ENCODE data around the gene CASR. TPM values are rescaled to one million over a fixed set of nuclear protein-coding genes. Genes with fewer than 3 reads are reported as not detected.
"Not testable (repeated sequence)": the region's sequence is repeated elsewhere in the genome, so short reads cannot be mapped to it uniquely, and the experiment has no call there.

Gene CASR, protein sequence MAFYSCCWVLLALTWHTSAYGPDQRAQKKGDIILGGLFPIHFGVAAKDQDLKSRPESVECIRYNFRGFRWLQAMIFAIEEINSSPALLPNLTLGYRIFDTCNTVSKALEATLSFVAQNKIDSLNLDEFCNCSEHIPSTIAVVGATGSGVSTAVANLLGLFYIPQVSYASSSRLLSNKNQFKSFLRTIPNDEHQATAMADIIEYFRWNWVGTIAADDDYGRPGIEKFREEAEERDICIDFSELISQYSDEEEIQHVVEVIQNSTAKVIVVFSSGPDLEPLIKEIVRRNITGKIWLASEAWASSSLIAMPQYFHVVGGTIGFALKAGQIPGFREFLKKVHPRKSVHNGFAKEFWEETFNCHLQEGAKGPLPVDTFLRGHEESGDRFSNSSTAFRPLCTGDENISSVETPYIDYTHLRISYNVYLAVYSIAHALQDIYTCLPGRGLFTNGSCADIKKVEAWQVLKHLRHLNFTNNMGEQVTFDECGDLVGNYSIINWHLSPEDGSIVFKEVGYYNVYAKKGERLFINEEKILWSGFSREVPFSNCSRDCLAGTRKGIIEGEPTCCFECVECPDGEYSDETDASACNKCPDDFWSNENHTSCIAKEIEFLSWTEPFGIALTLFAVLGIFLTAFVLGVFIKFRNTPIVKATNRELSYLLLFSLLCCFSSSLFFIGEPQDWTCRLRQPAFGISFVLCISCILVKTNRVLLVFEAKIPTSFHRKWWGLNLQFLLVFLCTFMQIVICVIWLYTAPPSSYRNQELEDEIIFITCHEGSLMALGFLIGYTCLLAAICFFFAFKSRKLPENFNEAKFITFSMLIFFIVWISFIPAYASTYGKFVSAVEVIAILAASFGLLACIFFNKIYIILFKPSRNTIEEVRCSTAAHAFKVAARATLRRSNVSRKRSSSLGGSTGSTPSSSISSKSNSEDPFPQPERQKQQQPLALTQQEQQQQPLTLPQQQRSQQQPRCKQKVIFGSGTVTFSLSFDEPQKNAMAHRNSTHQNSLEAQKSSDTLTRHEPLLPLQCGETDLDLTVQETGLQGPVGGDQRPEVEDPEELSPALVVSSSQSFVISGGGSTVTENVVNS
- total RNA-seq (2014; rRNA removed; shearing (Covaris generic)), result not detected in 2 replicates

DNA sequence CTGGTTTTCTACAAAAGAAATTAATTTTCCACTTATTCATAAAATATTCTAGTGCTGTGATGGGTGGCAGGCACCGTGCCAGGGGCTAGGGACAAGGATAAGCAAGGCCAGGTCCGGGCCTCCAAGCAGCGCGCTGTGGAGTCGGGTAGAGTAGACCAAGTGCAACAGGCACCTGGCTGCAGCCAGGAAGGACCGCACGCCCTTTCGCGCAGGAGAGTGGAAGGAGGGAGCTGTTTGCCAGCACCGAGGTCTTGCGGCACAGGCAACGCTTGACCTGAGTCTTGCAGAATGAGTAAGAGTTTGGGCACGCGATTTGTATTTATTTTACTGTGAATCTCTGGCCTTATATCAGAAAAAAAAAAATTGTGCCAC is at the start of gene CASR:
Gene CASR (plus strand): TSS at position 148 of the 372 bp plus-strand sequence. CDS start 70,522 bp downstream, outside the sequence.
- H3K36me3 ChIP-seq, result no peaks in the 10 kb centered on the region
- H3K4me1 ChIP-seq, result no peaks in the 10 kb centered on the region
- no peak within 1 kb of the TSS for H3K27ac ChIP-seq
- DNase-seq, result no peak
- no peaks in the 10 kb centered on the region; the same call in 1 of the 2 replicates for H3K9me3 ChIP-seq (replicated peaks)
- H3K4me3 ChIP-seq, result no peak within 1 kb of the TSS
- H3K27me3 ChIP-seq, result no peaks in the 10 kb centered on the region

DNA sequence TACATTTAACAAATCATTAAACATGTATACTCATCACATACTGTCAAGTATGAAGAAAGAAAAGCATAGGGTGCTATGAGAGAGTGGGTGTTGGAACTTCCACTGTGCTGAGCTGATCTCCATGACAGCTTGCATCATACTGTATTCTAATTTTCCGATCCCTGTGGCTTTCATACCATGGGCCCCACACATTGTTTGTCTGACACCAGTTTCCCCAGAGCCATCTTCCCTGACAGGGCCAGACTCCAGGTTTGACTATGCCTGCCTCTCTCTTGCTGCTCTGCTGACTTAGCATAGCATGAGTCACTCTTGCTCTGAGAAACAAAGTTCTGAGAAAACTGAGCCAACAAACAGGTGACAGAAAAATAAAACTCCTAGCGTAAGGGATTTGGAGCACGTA is 37.0 kb upstream of the CASR start:
- Histone ChIP-seq H3K27ac (no peak overlapping the region), H3K4me1 (no peaks in the 10 kb centered on the region), H3K36me3 (no peaks in the 10 kb centered on the region), H3K27me3 (no peaks in the 10 kb centered on the region), H3K9me3 (replicated peaks) (no peaks in the 10 kb centered on the region), H3K4me3 (no peak overlapping the region)
- no peak for DNase-seq

DNA sequence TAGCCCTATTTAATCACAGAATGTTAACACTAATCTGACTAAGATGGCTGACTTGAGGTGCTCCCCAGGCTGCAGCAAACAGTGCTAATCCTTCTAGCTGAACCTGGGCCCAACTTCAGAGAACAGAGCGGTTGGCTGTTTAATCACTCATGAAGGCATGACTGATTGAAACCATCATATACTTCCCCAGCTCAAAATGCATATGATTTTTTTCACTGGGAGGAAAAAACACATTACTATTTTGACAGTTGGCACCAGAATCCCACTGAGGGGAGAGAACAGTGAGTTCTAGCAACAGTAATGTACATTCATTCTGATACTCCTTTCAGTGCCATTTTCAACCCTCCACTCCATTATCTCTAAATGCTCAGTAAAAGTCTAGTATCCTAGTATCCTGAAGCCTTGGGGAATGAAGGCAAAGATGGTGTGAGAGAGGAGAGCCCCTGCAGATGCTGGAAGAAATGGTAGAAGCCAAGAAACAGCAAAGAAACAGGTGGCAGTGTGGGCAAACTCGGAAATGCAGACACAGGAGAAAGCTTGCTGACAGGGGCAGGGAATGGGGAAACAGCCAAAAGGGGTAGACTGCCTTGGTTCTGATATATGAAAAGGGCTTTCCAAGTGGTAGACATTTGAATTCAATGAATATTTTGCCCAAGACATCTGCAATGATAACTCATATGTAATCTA is 34.4 kb upstream of the CASR start:
- H3K27ac ChIP-seq, result no peak overlapping the region
- no peaks in the 10 kb centered on the region for H3K36me3 ChIP-seq
- no peak overlapping the region for H3K4me3 ChIP-seq
- H3K27me3 ChIP-seq, result no peaks in the 10 kb centered on the region
- DNase-seq, result no peak
- H3K4me1 ChIP-seq, result no peaks in the 10 kb centered on the region
- no peaks in the 10 kb centered on the region for H3K9me3 ChIP-seq (replicated peaks)

DNA sequence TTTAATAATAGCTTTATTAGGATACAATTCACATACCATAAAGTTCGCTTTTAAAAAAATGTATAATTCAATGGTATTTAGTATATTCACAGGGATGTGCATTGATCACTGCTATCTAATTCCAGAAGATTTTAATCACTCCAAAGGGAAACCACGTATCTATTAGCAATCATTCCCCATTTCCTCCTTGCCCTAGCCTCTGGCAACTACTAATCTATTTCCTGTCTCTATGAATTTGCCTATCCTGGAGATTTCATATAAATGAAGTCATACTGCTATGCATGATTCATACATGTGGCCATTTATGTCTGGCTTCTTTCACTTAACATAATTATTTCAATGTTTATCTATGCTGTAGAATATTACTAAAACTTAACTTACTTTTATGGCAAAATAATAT is 32.0 kb upstream of the CASR start:
- H3K4me1 ChIP-seq, result no peaks in the 10 kb centered on the region
- H3K27ac ChIP-seq, result no peak overlapping the region
- no peak for DNase-seq
- peaks cover 4% of the 10 kb centered on the region for H3K9me3 ChIP-seq (replicated peaks)
- H3K4me3 ChIP-seq, result no peak overlapping the region
- no peaks in the 10 kb centered on the region for H3K36me3 ChIP-seq
- H3K27me3 ChIP-seq, result no peaks in the 10 kb centered on the region

DNA sequence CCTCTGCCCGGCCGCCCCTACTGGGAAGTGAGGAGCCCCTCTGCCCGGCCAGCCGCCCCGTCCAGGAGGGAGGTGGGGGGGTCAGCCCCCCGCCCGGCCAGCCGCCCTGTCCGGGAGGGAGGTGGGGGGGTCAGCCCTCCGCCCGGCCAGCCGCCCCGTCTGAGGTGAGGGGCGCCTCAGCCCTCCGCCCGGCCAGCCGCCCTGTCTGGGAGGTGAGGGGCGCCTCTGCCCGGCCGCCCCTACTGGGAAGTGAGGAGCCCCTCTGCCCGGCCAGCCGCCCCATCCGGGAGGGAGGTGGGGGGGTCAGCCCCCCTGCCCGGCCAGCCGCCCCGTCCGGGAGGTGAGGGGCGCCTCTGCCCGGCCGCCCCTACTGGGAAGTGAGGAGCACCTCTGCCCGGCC is 18.5 kb upstream of the CASR start:
- DNase-seq; H3K27ac ChIP-seq; H3K27me3 ChIP-seq; H3K4me3 ChIP-seq; H3K9me3 ChIP-seq (replicated peaks); H3K36me3 ChIP-seq; H3K4me1 ChIP-seq: not testable (repeated sequence)

DNA sequence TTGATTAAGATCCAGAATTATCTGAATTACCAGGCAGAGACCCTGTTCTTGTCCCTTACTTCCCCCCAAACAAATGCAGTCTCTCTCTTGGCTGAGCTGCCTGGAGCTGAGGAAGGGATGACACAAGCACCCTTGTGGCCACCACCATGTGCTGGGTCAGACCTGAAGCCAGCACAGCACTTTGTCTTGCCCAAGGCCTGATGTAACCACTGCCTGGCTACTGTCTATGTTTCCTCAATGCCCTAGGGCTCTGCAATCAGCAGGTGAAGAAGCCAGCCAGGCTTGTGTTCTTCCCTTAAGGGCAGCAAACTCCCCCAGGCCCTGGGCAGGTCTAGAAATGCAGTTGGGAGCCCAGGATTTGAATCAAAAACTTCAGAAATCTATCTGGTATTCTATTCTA is 15.8 kb upstream of the CASR start:
- H3K4me3 ChIP-seq, result no peak overlapping the region
- no peak for DNase-seq

DNA sequence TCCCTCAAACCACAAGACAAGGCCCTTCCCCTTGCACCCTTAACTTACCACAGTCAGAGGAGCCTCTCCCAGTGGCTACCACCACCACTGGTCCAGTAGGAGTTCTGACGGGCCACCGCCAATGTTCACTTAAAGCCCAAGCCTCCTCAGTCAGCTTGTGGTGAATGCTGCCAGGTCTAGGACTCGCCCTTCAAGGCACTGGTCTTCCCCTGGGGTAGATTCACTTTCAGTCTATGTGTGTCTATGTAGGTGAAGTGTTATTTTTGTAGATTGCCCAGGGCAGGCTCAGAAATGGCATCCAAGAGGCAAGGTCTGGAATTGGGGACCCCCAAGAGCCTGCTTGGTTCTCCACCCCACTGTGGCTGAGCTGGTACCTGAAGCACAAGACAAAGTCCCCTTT is 15.4 kb upstream of the CASR start:
- Histone ChIP-seq H3K9me3 (replicated peaks) (no peaks in the 10 kb centered on the region; the same call in 1 of the 2 replicates), H3K27ac (no peak overlapping the region), H3K4me1 (no peaks in the 10 kb centered on the region), H3K27me3 (no peaks in the 10 kb centered on the region), H3K4me3 (no peak overlapping the region), H3K36me3 (no peaks in the 10 kb centered on the region)
- no peak for DNase-seq

More for the DNA sequence above, 15.8 kb upstream of the CASR start:
- H3K27me3 ChIP-seq, result no peaks in the 10 kb centered on the region
- no peaks in the 10 kb centered on the region for H3K9me3 ChIP-seq (replicated peaks)
- no peaks in the 10 kb centered on the region for H3K36me3 ChIP-seq
- H3K4me1 ChIP-seq, result no peaks in the 10 kb centered on the region
- no peak overlapping the region for H3K27ac ChIP-seq

DNA sequence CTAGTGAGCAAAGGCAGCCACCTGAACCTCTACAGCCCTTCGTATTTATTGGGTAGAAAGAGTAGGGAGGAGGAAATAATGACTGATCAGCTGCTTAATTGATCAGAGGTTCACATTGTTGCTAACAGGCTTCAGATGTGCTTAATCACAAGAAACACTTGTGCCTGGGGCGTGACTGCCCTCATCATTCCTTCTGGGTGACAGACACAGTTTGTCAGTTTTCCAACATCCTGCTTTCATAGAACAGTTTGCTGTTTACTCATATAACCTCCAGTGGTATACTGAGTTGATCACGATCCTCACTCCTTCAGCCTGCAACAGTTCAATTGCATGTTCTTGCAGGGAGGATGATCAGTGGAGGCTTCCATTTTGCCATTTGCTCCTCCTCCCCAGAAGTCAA is 13.6 kb upstream of the CASR start:
- Histone ChIP-seq H3K36me3 (no peaks in the 10 kb centered on the region), H3K9me3 (replicated peaks) (no peaks in the 10 kb centered on the region; the same call in 1 of the 2 replicates), H3K4me3 (no peak overlapping the region), H3K27ac (no peak overlapping the region), H3K4me1 (no peaks in the 10 kb centered on the region), H3K27me3 (no peaks in the 10 kb centered on the region)
- DNase-seq, result no peak

DNA sequence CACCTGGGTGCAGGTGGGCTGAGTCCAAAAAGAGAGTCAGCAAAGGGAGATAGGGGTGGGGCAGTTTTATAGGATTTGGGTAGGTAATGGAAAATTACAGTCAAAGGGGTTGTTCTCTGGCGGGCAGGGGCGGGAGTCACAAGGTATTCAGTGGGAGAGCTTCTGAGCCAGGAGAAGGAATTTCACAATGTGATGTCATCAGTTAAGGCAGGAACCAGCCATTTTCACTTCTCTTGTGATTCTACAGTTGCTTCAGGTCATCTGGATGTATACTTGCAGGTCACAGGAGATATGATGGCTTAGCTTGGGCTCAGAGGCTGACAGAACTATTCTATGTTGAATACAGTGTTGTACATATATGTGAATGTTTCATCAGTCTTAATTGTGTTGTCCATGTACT is 12.1 kb upstream of the CASR start:
- not testable (repeated sequence) for H3K9me3 ChIP-seq (replicated peaks); H3K27me3 ChIP-seq; H3K4me1 ChIP-seq; H3K27ac ChIP-seq; H3K36me3 ChIP-seq; H3K4me3 ChIP-seq; DNase-seq

DNA sequence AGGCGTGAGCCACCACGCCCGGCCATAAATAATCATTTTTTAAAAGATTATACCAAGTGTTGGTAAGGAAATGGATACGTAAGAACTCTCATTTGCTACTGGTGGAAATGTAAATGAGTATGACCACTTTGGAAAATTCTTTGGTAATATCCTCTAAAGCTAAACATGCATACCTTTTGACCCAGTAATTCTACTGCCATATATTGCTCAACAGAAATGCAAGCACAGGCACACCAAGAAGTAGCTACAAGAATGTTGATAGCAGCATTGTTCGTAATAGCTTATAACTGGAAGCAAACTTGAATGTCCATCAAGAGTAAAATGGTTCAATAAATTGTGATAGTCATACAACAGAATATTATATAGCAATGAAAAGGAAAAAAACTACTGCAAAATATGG is 4.8 kb upstream of the CASR start:
- no peak for DNase-seq
- Histone ChIP-seq H3K27ac (no peak overlapping the region), H3K27me3 (no peaks in the 10 kb centered on the region; the same call in 1 of the 2 replicates), H3K36me3 (no peaks in the 10 kb centered on the region), H3K4me1 (no peaks in the 10 kb centered on the region), H3K9me3 (replicated peaks) (no peaks in the 10 kb centered on the region; the same call in 1 of the 2 replicates), H3K4me3 (no peak overlapping the region)

DNA sequence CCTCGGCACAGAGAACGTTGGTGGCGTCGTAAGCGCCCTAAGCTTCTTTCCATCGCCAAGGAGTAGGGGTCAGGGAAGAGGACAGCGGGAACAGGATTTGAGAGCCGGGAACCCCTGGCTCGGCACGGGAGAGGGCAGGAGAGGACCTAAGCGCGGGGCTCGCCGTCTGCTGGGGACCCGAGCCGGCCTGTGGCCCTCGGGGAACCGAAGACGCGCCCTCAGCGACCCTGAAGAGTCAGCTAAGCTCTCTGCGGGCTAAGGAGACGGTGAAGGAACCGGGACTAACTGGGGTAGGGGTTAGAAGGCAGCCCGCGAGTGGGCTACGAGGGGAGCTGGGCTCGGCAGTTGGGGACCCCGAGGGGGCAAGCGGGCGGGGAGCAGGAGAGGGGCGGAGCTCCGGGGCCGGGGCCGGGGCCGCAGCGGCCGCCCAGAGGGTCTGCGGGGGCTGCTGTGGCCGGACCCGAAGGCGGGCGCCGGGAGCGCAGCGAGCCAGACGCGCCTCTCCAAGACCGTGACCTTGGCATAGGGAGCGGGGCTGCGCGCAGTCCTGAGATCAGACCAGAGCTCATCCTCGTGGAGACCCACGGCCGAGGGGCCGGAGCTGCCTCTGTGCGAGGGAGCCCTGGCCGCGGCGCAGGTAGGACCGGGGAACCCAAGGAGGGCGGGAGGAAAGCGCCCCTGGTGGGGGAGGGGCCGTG is 574 bp downstream of the CASR start:
- no peaks in the 10 kb centered on the region for H3K9me3 ChIP-seq (replicated peaks)
- no peaks in the 10 kb centered on the region for H3K4me1 ChIP-seq
- DNase-seq, result no peak
- no peak overlapping the region for H3K27ac ChIP-seq
- no peaks in the 10 kb centered on the region for H3K27me3 ChIP-seq
- no peaks in the 10 kb centered on the region for H3K36me3 ChIP-seq
- no peak overlapping the region for H3K4me3 ChIP-seq

DNA sequence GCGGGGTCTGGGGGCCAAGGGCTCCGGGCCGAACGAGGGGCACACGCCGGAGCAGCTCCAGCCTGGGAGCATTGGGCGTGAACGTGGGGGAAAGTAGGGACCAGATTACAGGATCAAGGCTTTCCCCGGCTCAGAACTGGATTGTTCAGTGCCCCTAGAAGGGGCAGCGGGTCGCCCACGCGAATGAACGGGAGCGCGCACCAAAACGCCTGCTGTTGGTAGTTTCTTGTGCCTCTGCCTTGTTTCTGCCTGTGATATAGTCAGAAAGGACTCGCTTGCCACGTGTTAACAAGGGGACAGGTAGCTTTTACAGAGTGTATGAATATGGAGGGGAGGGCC is 1.1 kb downstream of the CASR start:
- Histone ChIP-seq H3K36me3 (no peaks in the 10 kb centered on the region), H3K4me1 (no peaks in the 10 kb centered on the region), H3K9me3 (replicated peaks) (no peaks in the 10 kb centered on the region), H3K27ac (no peak overlapping the region), H3K4me3 (no peak overlapping the region), H3K27me3 (no peaks in the 10 kb centered on the region)
- no peak for DNase-seq

DNA sequence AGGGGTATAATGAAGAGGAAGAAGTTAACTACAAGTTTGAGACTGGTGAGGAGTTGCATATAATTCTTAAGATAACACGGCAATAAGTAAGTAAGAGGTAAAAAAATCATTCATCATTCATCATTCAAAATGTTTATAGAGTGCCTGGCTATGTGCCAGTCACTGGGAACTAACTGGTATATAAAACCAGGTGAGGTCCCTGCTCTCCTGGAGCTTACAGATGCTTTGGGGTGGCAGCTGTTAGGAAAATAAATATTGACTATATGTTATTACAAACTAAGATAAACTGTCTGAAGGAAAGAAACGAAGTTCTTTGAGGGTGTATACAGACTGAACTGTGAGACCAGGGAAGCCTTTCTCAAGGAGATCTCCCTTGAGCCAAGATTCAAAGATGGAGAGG is 2.9 kb downstream of the CASR start:
- Histone ChIP-seq H3K9me3 (replicated peaks) (no peaks in the 10 kb centered on the region), H3K27ac (no peak overlapping the region), H3K4me1 (no peaks in the 10 kb centered on the region)

DNA sequence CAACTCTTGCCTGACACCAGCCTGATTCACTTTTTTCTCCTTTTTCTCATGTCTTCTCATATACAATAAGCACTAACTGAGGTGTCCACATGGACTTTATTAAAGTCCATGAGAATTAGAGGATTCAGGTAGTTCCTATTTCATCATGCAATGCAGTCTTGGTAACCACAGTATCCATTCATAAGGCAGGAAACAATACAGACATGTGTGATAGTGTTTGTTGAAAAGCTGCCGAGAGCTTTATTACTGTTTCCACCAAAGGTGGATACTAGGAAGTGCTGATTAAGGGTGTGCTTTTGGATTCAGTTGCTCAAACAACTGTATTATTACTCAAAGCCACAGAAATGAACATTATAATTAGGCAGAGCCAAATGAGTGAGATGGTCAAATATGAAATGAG is 5.3 kb downstream of the CASR start:
- H3K9me3 ChIP-seq (replicated peaks), result no peaks in the 10 kb centered on the region
- no peak overlapping the region for H3K4me3 ChIP-seq
- no peaks in the 10 kb centered on the region for H3K36me3 ChIP-seq
- H3K27me3 ChIP-seq, result no peaks in the 10 kb centered on the region
- H3K4me1 ChIP-seq, result no peaks in the 10 kb centered on the region
- H3K27ac ChIP-seq, result no peak overlapping the region
- no peak for DNase-seq

More for the DNA sequence above, 2.9 kb downstream of the CASR start:
- DNase-seq, result no peak
- Histone ChIP-seq H3K27me3 (no peaks in the 10 kb centered on the region), H3K4me3 (no peak overlapping the region), H3K36me3 (no peaks in the 10 kb centered on the region)
